Upper lobe of left lung (tissue), 4 donors: Measurements from ENCODE around the gene PLXNB3.

Experiments used
- CTCF ChIP-seq, 6 experiments: fragments of 450-650 bp in 4 of 6; fragments of 200-600 bp in 2 of 6; sonication (generic) in 2 of 6; IDR thresholded peaks; one replicate each; pipeline ENCODE4 v1.5.1; 2016 to 2019; ENCODE audit warnings: antibody characterized with exemption in 6 of 6
- EP300 ChIP-seq, 4 donors: sonication (generic); formaldehyde crosslinking; IDR thresholded peaks; one replicate each; pipeline ENCODE4 v1.5.1; 2017; ENCODE audit warnings: antibody characterized with exemption in 4 of 4, control low read depth in 2 of 4
- POLR2A ChIP-seq, 4 donors: fragments of 450-650 bp; IDR thresholded peaks; one replicate each; pipeline ENCODE4 v1.5.1; 2016 to 2017; ENCODE audit warnings: antibody characterized with exemption in 4 of 4, mild to moderate bottlenecking in 2 of 4
- POLR2AphosphoS5 ChIP-seq, 2 donors: sonication (generic); formaldehyde crosslinking; IDR thresholded peaks; one replicate each; pipeline ENCODE4 v1.5.1; 2017; ENCODE audit warnings: antibody characterized with exemption in 2 of 2

GRCh38 chrX:153819384-153820040 is 55.5 kb downstream of the PLXNB3 start:
- TF ChIP-seq EP300 (IDR thresholded peaks at IDR 0.05) (no peak), CTCF (IDR thresholded peaks at IDR 0.05) (no peak), POLR2A (IDR thresholded peaks at IDR 0.05) (no peak), POLR2AphosphoS5 (IDR thresholded peaks at IDR 0.05) (no peak)
